ENCODE results near the gene RCOR2. TPM values are rescaled to one million over a fixed set of nuclear protein-coding genes. Genes with fewer than 3 reads are reported as not detected.

The RCOR2 gene
- total RNA-seq, 1 donor from 2014 or later, result 0.53 TPM

DNA sequence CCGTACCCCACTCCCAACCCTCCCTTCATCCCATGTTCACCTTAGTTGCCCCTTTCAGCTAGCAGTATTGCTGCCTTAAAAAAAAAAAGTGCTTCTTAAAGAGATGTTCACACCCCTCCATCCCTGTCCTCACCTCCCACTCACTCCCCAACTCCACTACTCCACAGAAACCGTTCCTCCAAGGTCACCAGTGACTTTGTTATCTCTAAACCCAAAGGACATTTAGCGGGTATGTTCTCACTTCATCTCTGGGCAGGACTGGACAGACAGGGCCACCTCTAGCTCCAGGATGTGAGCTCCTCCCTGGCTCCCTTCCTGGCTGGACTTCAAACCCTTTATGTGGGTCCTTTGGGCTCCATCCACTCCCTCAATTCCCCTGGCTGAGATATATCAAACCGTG lies 6.4 kb upstream of the RCOR2 start:
- no peak for DNase-seq (ENCODE audit: low read depth)

GRCh38 chr11:63922673-63923192 lies 5.8 kb upstream of the RCOR2 start:
- no peak for DNase-seq (ENCODE audit: low read depth)

DNA sequence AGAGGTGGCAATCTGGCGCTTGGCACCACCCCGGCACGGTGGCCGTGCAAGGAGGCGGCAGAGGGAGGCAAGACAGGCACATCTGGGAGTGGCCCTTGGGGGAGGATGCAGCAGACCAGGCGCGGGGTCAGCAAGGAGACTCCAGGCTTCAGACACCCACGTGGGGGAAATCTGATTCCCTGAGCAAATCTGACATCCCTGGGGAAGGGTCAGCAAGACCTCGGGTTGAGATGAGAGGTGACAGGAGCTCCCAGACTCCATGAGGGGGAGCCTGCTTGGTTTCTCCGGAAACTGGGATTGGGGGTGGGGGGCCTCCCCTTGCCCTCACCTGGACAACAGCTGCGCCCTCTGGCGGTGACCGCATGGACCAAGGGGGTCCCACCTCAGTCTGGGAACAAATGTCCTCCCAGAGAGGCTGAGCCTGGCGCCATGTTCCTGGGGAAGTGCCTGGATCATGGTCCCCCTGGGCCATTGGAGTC lies 4.0 kb upstream of the RCOR2 start:
- no peak for DNase-seq (ENCODE audit: low read depth)

- peak; percentile 14 for DNase-seq (ENCODE audit: low read depth)
Measured at GRCh38 chr11:63920126-63920938, 3.4 kb upstream of the RCOR2 start.

DNA sequence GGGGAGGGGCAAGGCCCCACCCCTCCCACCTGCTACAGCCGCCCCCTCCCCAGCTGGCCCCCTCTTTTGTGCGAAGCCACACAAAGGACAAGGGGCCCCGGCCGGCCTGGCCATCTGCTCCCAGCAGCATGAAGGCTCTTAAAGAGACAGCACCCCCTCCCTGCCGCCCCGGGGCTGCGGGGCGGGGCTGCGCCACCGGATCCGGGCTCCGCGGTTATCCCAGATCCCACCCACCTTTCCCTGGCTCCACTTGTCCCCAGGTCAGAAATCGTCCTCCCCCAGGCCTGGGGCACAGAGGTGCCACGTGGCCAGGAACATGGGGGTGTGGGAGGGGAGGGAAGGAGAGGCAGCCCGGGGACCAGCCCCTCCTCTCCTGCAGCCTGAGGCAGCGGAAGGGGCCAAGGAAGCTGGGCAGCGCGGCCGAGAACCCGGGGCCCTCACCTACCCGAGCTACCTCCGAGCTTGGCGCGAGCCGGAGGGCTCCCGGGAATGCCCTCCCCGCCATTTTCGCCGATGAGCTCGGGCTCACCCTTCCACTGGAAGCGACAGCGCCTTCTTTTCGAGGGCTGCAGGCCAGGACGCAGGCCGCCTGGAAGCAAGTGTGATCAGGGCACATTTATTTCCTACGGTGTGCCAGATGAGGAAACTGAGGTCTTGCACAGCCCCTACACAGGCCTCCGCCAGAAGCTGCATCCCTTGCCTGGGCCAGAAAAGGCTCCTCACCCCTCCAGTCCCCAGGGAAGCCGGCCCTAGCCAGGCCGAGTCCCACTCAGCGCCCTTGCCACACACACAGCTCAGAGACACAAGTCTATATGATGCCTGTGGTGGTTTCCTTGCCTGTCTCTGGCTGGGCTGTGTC lies 2.5 kb upstream of the RCOR2 start:
- DNase-seq (ENCODE audit: low read depth), result no peak

DNA sequence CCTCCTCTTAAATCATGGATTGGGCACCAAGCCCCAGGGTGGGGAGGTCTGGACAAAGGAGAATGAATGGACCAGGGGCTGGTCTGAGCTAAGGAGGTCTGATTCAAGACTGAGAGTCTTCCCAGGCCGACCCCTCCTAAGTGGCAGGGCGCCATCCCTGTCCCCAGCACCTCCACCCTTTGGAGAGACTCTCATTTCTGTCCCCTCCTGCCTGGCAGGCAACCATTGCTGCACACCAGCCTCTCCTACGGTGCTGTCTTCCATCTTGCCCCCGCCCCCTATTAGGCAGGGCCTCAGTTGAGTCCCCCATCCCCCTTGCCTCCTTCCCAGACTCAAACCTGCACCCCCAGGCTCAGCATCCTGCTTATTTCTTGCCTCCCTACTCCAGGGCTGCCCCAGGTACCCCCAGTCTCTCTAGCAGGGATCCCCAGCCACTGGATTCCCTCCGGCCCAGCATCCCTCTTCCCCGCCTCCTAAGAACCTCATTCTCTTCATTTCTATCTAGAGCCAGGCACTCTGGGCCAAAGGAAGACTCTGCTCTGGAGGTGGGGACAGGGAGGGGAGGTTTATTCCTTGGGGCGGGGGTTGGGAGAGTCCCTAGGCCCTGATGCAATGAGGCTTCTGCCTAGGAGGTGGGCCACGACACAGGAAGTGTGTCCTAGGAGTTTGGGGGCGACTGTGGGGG lies 1.7 kb upstream of the RCOR2 start:
- DNase-seq (ENCODE audit: low read depth), result no peak

DNA sequence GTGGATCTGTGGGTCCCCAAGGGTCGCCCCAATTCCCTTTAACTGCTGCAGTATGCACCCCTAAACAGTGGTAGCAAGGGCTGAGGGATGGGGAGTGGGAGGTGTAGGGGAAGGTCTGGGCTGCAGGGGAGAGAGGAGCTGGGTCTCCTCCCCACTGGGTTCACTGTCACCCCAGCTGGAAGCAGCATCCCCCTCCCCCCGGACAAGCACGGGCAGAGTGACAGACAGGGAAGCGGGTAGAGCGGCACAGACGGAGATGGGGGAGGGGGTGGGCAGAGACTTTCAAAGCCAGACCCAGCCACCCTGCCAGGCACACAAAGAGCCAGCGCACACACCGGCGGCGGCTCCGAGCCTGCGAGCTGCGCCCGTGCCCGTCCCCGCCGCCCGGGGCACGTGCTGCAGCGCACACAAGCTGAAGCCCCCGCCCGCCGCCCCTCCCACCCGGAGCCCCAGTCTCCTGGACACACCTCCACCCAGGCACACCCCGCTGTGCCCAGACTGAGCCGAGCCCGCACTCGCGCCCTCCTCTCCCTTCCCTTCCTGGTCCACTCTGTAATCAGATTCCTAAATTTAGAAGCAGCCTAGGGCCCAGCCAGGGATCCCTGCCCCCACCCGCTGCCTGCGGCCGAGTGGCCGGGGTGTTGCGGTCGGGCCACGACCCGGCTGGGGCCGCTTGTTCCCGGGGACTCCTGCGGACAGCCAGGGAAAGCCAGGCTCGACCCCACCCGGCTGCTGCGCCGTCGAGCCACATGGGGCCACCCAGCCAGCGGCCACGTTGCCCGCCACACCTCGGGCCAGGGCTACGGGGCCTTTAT lies 935 bp upstream of the RCOR2 start:
- peak; percentile 70 for DNase-seq (ENCODE audit: low read depth)

- peak; percentile 30 for DNase-seq (ENCODE audit: low read depth)
Measured at GRCh38 chr11:63915961-63916836, 765 bp downstream of the RCOR2 start.

GRCh38 chr11:63914896-63915691 lies 1.9 kb downstream of the RCOR2 start:
- DNase-seq (ENCODE audit: low read depth), result no peak

DNA sequence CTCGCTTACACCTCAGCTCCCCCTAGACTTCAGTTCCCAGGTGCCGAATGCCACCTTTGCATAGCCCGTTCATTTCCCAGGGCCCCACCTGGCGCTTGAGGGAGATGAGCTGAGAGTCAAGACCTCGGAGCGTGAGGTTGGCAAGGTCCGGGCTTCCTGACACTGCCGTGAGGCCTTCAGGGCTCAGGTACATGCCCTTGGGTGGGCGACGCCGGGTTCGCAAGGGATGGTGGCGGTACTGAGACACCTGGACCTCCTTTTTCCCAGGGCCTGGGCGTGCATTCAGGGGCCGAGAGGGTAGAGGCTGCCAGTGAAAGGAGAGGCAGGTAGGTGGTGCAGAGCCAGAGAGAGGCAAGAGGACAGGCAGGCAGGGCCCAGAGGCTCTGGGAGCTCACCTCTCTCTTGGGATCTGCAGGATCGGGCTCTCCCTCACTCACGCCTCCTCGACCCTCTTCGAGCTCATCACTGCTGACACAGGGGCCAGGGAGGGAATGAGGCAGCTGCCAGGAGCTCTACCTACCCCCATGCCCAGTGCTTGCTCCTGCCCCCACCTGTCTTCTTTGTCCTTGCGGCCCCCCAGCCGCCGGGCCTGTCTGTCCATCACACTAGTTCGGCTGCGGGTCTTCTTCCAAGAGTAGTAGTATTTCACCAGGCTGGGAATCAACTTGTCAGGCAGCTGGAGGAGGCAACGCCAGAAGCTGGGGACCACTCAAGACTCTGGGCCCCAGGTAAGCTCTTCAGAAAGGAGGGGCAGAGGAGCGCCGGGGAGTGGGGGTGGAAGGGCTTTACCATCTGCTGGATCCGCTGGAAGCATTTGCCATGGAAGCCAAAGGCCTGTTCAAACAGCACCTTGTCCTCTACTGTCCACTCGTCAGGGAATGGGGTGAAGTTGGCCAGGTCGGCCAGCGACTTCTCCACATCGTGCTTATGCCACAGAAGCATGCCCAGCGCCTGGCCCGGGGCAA lies 2.8 kb downstream of the RCOR2 start:
- no peak for DNase-seq (ENCODE audit: low read depth)

GRCh38 chr11:63912678-63913077 lies 4.3 kb downstream of the RCOR2 start:
- DNase-seq (ENCODE audit: low read depth), result no peak

GRCh38 chr11:63911876-63912275 lies 5.1 kb downstream of the RCOR2 start:
- DNase-seq (ENCODE audit: low read depth), result no peak

GRCh38 chr11:63911440-63911839 lies 5.5 kb downstream of the RCOR2 start:
- DNase-seq (ENCODE audit: low read depth), result peak; percentile 23

- DNase-seq (ENCODE audit: low read depth), result no peak
Measured at GRCh38 chr11:63910675-63911074, 6.3 kb downstream of the RCOR2 start.

DNA sequence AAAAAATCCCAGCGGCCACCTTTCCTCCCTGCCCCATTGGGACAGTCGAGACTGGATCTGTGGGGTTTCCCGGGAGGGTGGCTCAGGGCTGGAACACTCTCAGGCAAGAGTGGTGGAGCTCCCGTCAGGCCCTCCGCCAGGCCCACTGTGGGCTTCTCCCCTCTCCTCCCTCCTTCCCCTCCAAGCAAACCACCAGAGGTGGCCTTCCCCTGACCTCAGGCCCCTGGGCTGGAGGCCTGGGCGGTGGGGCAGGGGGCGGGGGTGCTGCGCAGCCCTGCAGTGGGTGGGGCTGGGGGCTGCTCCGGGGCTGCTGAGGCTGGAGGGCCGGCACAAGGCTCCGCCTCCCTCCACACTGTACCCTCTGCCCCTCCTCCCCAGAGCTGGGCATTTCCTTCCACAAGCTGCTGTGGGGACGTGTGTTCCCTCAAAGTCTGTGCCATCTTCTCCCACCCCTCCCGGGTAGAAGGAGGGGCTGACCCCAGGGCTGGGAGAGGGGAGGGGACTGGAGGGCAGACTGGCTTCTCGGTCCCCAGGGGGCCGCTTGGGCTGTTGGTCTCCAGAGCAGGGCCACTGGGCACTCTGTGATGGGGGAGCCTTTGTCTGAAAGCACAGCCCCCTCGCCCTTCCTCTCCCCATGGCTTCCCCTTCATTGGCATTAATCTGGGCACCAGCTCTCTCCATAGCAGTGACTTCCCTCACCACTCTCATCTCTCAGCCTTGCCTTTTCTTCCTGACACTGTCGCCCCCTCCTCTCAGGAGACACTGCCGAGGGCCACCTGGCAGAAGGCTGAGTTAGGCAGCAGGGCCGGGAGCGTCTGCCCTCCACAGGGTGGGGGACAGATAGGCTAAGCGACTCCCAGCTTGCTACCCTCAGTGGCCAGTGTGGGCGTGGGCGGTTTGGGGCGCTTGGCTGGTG lies 7.1 kb downstream of the RCOR2 start:
- no peak for DNase-seq (ENCODE audit: low read depth)

- DNase-seq (ENCODE audit: low read depth), result no peak
Measured at GRCh38 chr11:63908631-63909401, 8.1 kb downstream of the RCOR2 start.
